ENCODE results near the gene ZNF254. TPM values are rescaled to one million over a fixed set of nuclear protein-coding genes. Genes with fewer than 3 reads are reported as not detected.
"Not testable (repeated sequence)": the region's sequence is repeated elsewhere in the genome, so short reads cannot be mapped to it uniquely, and the experiment has no call there.

Gene ZNF254
- total RNA-seq, 1 donor from 2014 or later, result 19.6 TPM

GRCh38 chr19:24069905-24070657 lies 16.9 kb upstream of the ZNF254 start:
- no peak for DNase-seq (ENCODE audit: low read depth)
- TF ChIP-seq CTCF (conservative IDR thresholded peaks at IDR 0.05; ENCODE audit: low read depth, low read length), result no peak
- H3K4me3 ChIP-seq (ENCODE audit: low read depth, low read length), result no peak overlapping the region

GRCh38 chr19:24071078-24071477 lies 15.9 kb upstream of the ZNF254 start:
- no peak for TF ChIP-seq CTCF (conservative IDR thresholded peaks at IDR 0.05; ENCODE audit: low read depth, low read length)
- H3K4me3 ChIP-seq (ENCODE audit: low read depth, low read length), result no peak overlapping the region
- no peak for DNase-seq (ENCODE audit: low read depth)

GRCh38 chr19:24072720-24073119 lies 14.3 kb upstream of the ZNF254 start:
- DNase-seq (ENCODE audit: low read depth), result no peak
- no peak for TF ChIP-seq CTCF (conservative IDR thresholded peaks at IDR 0.05; ENCODE audit: low read depth, low read length)
- H3K4me3 ChIP-seq (ENCODE audit: low read depth, low read length), result no peak overlapping the region

GRCh38 chr19:24073807-24074206 lies 13.2 kb upstream of the ZNF254 start:
- H3K4me3 ChIP-seq (ENCODE audit: low read depth, low read length), result no peak overlapping the region
- no peak for DNase-seq (ENCODE audit: low read depth)
- TF ChIP-seq CTCF (conservative IDR thresholded peaks at IDR 0.05; ENCODE audit: low read depth, low read length), result no peak

GRCh38 chr19:24074720-24075454 lies 12.1 kb upstream of the ZNF254 start:
- H3K4me3 ChIP-seq (ENCODE audit: low read depth, low read length), result no peak overlapping the region
- no peak for TF ChIP-seq CTCF (conservative IDR thresholded peaks at IDR 0.05; ENCODE audit: low read depth, low read length)
- DNase-seq (ENCODE audit: low read depth), result no peak

- not testable (repeated sequence) for DNase-seq (ENCODE audit: low read depth); H3K4me3 ChIP-seq (ENCODE audit: low read depth, low read length)
These were observed 11.5 kb upstream of the ZNF254 start for GRCh38 chr19:24075530-24075929.

GRCh38 chr19:24078680-24079079 lies 8.3 kb upstream of the ZNF254 start:
- no peak for TF ChIP-seq CTCF (conservative IDR thresholded peaks at IDR 0.05; ENCODE audit: low read depth, low read length)
- H3K4me3 ChIP-seq (ENCODE audit: low read depth, low read length), result no peak overlapping the region
- no peak for DNase-seq (ENCODE audit: low read depth)

Data from epithelial cell of proximal tubule (primary cell).